AG08396 (cell line): Measurements from ENCODE around the gene KRT84.
"Not testable (repeated sequence)": the region's sequence is repeated elsewhere in the genome, so short reads cannot be mapped to it uniquely, and the experiment has no call there.

Experiments used
- DNase-seq: peaks from one replicate; pipeline ENCODE4 v3.0.0; 2012; ENCODE audit warnings: low spot score, mixed read lengths

KRT84 gene

DNA sequence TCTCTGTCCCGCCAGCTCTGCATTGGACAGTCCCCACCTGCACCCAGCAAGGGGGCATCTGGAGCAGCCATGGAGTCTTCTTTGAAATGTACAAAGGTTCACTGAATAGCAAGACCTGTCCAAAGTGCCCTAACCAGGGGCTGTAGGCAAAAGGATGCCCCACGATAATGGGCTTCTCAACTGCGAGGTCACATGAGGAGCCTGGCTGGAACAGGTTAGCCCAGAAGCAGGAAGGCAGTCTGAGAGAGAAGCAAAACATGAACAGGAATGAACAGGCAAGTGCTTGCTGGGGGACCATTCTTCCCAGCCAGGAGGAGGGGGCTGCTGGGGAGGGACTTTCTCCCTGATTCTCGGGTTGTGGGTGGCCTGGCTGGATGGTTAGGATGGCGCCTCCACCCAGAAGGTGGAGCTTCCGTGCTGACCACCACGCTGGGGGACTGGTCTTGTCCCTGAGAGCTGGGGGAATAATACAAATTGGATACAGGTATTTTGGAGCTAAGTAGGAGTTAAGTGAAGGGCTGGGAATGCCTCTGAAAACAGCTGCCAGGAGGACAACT lies 25.3 kb downstream of the KRT84 start:
- no peak for DNase-seq

- DNase-seq, result no peak
Observed at GRCh38 chr12:52359621-52360061, 25.8 kb downstream of the KRT84 start.

DNA sequence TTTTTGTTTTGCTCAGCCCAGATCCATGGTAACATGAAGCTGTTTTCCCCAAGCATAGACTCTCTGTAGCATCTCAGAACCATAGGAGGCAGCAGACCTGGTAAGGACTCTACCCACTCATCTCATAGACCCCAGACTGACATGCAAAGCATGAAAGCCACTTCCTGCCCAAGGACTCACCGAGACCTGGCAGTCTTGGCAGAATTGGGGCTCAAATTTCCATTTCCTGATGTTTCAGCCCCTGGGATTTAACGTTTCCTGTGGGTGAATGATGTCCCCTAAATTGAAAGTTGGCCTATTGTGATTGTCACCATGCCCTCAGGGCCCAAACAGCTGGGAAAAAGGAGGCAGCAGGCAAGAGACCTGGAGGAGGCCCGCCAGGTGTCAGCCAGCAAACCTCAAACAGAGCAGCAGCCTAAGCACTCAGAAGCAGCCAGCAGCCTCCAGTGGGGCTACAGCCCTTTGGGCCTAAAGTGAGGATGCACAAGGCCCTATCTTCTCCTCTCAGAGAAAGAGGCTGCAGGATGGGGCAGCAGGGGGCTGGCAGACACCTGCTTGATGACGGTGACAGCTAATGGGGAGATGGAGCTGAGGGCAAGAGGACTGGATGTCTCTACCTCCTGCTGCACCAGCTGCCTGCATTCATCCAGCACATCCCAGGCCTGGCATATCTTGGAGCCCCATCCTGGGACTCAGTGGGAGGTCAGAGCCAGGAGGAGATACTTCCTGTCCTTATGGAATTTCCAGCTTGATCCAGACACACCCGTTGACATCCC lies 26.7 kb downstream of the KRT84 start:
- no peak for DNase-seq

DNA sequence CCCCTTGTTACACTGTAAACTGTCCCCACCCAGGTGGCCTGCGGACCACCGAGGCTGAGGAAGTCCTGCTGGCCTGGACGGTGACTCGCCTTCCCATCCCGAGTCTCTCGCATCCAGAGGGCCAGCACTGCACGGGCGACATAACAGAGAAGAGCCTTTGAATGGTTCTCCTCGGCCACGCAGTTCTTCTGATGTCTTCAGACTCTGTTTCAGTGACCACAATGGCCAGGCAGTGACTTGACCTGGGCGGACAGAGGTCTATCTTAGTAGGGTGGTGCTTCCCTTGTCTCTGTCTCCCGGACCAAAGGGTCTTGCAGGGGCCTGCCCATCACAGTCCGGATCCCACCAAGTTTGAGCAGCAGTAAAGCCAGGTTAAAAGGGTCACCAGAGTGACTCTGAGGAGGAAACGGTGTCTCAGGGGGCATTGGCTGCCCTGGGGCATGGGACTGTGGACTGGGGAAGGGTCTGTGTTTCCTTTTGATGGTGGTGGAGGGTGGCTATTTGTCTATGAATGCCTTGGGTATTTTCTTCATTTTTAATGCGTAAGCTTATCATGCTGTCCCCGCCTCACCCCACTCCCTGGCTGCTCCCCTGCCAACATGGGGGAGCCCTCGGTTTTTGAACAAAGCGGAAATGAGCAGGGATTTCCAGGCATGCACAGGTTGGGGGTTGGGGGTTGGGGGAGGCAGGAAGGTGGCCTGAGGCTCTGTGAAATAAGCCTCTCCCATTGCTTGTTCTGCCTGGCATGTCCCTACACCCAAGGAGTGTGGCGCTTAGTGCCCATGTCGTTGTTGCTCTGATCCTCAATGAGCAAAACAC lies 28.5 kb downstream of the KRT84 start:
- DNase-seq, result no peak

- DNase-seq, result no peak
Observed at GRCh38 chr12:52356031-52356761, 29.3 kb downstream of the KRT84 start.

DNA sequence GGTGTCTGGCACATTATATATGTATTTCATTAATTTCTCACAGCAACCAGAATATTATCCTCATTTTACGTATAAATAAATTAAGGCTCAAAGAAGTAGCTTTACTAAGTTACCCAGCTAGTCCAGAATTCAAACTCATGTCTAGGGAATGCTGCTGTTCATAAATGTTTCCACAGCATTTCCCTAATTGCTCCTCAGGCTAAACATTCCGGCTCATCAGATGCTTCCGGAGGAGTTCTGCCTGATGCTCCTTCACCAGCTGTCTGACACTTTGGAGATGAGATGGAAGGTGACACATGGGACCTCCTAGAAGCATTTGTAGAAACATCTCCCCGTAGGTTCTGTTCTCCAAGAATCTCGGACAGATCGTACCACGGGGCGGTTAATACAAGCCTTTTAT lies 30.3 kb downstream of the KRT84 start:
- no peak for DNase-seq

- DNase-seq, result no peak
Observed at GRCh38 chr12:52354200-52354599, 31.3 kb downstream of the KRT84 start.

DNA sequence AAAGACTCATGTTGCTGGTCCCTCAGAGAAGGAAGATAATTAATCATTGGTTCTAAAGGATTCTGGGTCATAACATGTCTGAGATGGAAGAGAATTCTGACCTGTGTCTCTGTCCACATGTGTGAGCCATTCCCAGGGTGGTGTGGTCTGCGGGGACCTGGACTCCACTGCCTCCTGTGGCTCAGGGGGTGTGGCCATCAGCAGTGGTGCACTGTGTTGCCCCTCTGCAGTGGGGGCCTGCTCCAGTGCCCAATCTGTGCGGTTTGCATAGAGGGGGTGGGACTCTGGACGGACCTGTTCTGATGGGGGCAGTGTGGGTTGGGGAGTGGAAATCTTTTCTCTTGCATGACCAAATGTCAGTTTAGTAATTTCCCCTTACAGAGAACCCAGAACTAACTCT lies 31.7 kb downstream of the KRT84 start:
- DNase-seq, result no peak

- no peak for DNase-seq
Observed at GRCh38 chr12:52352951-52353350, 32.5 kb downstream of the KRT84 start.

DNA sequence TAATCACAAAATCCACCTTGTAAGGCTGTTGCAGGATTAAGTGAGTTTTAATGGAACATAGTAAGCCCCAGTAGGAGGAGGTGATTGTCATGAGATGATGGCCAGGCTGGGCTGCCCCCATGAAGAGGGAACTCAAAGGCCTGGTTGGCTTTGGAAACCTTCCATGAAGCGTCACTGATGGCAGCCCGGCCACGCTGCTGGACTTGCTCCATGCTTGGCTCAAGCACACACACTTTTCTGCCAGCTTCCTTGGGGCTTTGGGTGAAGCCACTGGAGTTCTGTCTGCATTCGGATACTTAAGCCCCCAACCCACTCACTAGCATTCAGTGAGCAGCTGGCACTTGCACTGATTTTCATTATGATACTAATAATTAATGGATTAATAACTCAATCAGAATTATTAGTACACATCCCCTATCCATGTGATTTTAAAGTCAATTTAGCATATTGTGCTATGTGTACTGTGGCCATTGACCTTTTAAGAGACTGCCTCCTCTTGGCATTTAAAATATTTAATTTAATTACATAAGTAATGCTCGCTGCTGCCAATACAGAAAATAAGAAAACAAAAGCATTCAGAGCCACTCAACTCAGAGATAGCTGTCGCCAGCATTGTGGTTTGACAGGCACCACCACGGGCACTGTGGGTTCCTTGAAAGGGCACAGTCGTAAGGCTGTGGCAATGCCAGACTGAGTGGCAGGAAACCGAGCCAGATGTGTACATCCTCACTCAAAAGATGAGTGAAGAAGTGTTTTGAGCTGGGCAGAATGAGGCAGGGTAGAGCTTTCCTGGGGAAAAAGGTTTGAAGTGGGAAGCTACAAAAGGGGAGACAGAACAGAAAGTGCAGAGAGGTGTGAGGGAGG lies 34.0 kb downstream of the KRT84 start:
- no peak for DNase-seq

- DNase-seq, result no peak
Observed at GRCh38 chr12:52350786-52351185, 34.7 kb downstream of the KRT84 start.

GRCh38 chr12:52350021-52350620 lies 35.3 kb downstream of the KRT84 start:
- no peak for DNase-seq

- no peak for DNase-seq
Observed at GRCh38 chr12:52349196-52349595, 36.3 kb downstream of the KRT84 start.

DNA sequence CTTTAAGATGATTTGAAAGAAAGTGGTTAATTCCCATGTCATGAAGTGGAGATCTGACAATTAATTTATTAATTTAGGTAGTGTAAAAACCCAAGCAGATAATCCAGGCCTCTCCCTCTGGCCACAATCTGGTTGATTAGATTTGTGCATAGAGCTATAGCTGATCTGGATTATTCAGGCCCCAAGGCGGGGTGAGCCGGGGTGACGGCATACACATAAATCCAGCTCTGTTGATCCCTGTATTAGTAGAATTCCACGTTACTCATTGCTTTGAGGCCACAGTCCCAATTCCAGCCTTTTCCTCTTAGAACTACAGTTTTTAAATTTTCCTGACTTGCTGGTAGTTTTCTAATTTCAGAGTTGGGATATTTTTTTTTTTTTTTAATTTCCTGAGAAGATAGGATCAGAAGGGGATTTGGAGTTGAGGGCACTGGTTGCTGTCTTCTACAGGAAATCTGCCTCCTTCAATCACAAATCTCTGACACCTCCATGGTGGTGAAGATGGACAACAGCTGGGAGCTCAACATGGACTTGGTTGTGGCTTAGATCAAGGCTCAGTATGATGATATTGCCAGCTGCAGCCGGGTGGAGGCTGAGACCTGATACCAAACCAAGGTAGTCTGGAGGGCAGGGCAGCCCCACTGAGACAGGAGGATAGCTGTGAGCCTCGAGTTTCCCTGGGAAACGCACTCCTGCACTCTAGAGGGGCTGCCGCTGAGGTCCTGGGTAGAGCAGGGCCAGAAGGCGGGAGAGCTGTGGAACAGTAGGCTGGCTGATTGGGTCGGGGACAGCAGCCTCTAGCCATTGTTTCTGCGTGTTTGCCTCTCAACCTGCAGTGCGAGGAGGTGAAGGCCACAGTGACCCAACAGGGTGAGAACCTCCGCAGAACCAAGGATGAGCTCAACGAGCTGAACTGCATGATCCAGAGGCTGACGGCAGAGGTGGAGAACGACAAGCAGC lies 37.6 kb downstream of the KRT84 start:
- no peak for DNase-seq

- DNase-seq, result no peak
Observed at GRCh38 chr12:52347016-52347415, 38.4 kb downstream of the KRT84 start.

- no peak for DNase-seq
Observed at GRCh38 chr12:52346593-52346992, 38.9 kb downstream of the KRT84 start.

DNA sequence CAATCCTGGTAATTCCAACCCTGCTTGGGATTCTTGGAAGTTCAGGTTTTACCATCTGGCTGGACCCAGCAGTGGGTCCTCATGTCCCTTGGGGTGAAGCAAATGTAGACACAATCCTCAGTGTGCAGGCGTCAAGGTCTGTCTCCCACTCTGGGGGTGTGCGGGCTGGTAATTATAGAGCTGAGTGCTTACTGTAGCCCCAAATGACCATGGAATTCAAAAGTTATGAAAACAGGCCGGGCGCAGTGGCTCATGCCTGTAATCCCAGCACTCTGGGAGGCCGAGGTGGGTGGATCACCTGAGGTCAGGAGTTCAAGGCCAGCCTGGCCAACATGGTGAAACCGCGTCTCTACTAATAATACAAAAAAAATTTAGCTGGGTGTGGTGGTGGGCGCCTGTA lies 40.4 kb downstream of the KRT84 start:
- not testable (repeated sequence) for DNase-seq

GRCh38 chr12:52344111-52344510 lies 41.3 kb downstream of the KRT84 start:
- no peak for DNase-seq

- DNase-seq, result no peak
Observed at GRCh38 chr12:52343550-52343949, 41.9 kb downstream of the KRT84 start.
